Fibroblast of lung (primary cell): Measurements from ENCODE around the gene RYR1. TPM values are rescaled to one million over a fixed set of nuclear protein-coding genes. Genes with fewer than 3 reads are reported as not detected.
A peak's percentile ranks its signal among the peaks of the same experiment; 100 is the strongest.

Experiments
- DNase-seq, 2 donors: peaks; one replicate each; pipeline versions ENCODE4 v3.0.0 to v3.0.0-alpha.2; 2010; ENCODE audit warnings: low read depth in 2 of 2
- H2AFZ ChIP-seq: 2 replicates; pipeline ENCODE4 v1.5.1; 2012; ENCODE audit warnings: low read length, control low read depth, inconsistent platforms
- H3K27ac ChIP-seq: 2 replicates; pipeline ENCODE4 v1.5.1; 2011; ENCODE audit warnings: low read length, control low read depth; ENCODE audit not compliant: insufficient read depth
- H3K27me3 ChIP-seq: 2 replicates; pipeline ENCODE4 v1.5.1; 2011; ENCODE audit warnings: mild to moderate bottlenecking, low read length; ENCODE audit not compliant: control insufficient read depth, insufficient read depth
- H3K36me3 ChIP-seq: 2 replicates; pipeline ENCODE4 v1.5.1; 2011; ENCODE audit warnings: low read length; ENCODE audit not compliant: control insufficient read depth, insufficient read depth
- H3K4me1 ChIP-seq: 2 replicates; pipeline ENCODE4 v1.5.1; 2011; ENCODE audit warnings: low read length; ENCODE audit not compliant: control insufficient read depth, insufficient read depth; ENCODE audit errors: extremely low read depth
- H3K4me2 ChIP-seq: 2 replicates; pipeline ENCODE4 v1.5.1; 2011; ENCODE audit warnings: low read length, control low read depth; ENCODE audit not compliant: insufficient read depth; ENCODE audit errors: extremely low read depth
- H3K4me3 ChIP-seq, 4 experiments: fragments of 200-600 bp in 1 of 4; sonication (generic) in 1 of 4; replicated peaks in 1 of 4; 2 replicates each; pipeline ENCODE4 v1.5.1; 2011 to 2016; ENCODE audit warnings: low read length in 4 of 4, low read depth in 3 of 4, mild to moderate bottlenecking in 3 of 4, control low read depth in 2 of 4, inconsistent platforms in 1 of 4, mixed read lengths in 1 of 4; ENCODE audit not compliant: insufficient read depth in 1 of 4; ENCODE audit errors: control extremely low read depth in 1 of 4
- H3K79me2 ChIP-seq: 2 replicates; pipeline ENCODE4 v1.5.1; 2012; ENCODE audit warnings: mild to moderate bottlenecking, low read length, inconsistent platforms; ENCODE audit not compliant: control insufficient read depth, insufficient read depth
- H3K9ac ChIP-seq: 2 replicates; pipeline ENCODE4 v1.5.1; 2011; ENCODE audit warnings: mild to moderate bottlenecking, low read length, control low read depth; ENCODE audit not compliant: insufficient read depth
- H3K9me3 ChIP-seq: 2 replicates; pipeline ENCODE4 v1.5.1; 2012; ENCODE audit warnings: low read depth, low read length; ENCODE audit not compliant: control insufficient read depth, insufficient read depth
- H4K20me1 ChIP-seq: 2 replicates; pipeline ENCODE4 v1.5.1; 2011; ENCODE audit warnings: low read length; ENCODE audit not compliant: control insufficient read depth, insufficient read depth; ENCODE audit errors: extremely low read depth
- CTCF ChIP-seq, 2 donors: IDR thresholded peaks in 1 of 2; conservative IDR thresholded peaks in 1 of 2; 1 replicate in 1 of 2; 2 replicates in 1 of 2; pipeline ENCODE4 v1.5.1; 2011 to 2012; ENCODE audit warnings: low read length in 2 of 2, control low read depth in 1 of 2, inconsistent platforms in 1 of 2, low read depth in 1 of 2, mild to moderate bottlenecking in 1 of 2
- EZH2 ChIP-seq: IDR thresholded peaks from 2 replicates; pipeline ENCODE4 v1.5.1; 2012; ENCODE audit warnings: low read length, control low read depth, mild to moderate bottlenecking; ENCODE audit errors: missing control alignments
- polyA plus RNA-seq, 2 donors: library from polyadenylated mRNA; depleted of rRNA in 1 of 2; stranded (reverse) in 1 of 2; unstranded in 1 of 2; fragments of >200 nt; gene quantifications; 2 replicates each; pipeline ENCODE4 v1.2.1, GENCODE V29; 2011 to 2012; ENCODE audit warnings: missing spikeins in 1 of 2
- total RNA-seq: library from RNA; depleted of rRNA; stranded (reverse); fragments of >200 nt; gene quantifications from 2 replicates; pipeline ENCODE4 v1.2.1, GENCODE V29; 2014

Gene RYR1
- total and polyA plus RNA-seq, 2 donors (not counting 1 experiment from before 2014, with no cell fraction given), result under 0.01 TPM

GRCh38 chr19:38400361-38400760, 33.1 kb upstream of the RYR1 start:
- Histone ChIP-seq H3K4me1 (no peaks in the 10 kb centered on the region), H2AFZ (no peak overlapping the region), H3K36me3 (peaks cover 2% of the 10 kb centered on the region), H3K9me3 (no peaks in the 10 kb centered on the region), H3K27me3 (no peaks in the 10 kb centered on the region), H3K9ac (no peak overlapping the region), H3K79me2 (no peaks in the 10 kb centered on the region), H3K4me3 (no peak overlapping the region), H3K27ac (no peak overlapping the region), H3K4me2 (no peak overlapping the region), H4K20me1 (no peaks in the 10 kb centered on the region)
- TF ChIP-seq EZH2 (no peak), CTCF (conservative IDR thresholded peaks at IDR 0.05 in 1 of 2, IDR thresholded peaks at IDR 0.05 in 1 of 2; ENCODE audit: low read depth in 1 of 2, low read length in 2 of 2) (no peak)
- DNase-seq, result peak in 1 of 2 donors; percentile 44

- Histone ChIP-seq H3K4me1 (no peaks in the 10 kb centered on the region), H3K9ac (no peak overlapping the region), H4K20me1 (no peaks in the 10 kb centered on the region), H3K4me3 (no peak overlapping the region), H2AFZ (no peak overlapping the region), H3K79me2 (no peaks in the 10 kb centered on the region), H3K36me3 (peaks cover 2% of the 10 kb centered on the region), H3K27ac (no peak overlapping the region), H3K9me3 (no peaks in the 10 kb centered on the region), H3K27me3 (no peaks in the 10 kb centered on the region), H3K4me2 (no peak overlapping the region)
- TF ChIP-seq CTCF (conservative IDR thresholded peaks at IDR 0.05 in 1 of 2, IDR thresholded peaks at IDR 0.05 in 1 of 2; ENCODE audit: low read depth in 1 of 2, low read length in 2 of 2) (no peak), EZH2 (no peak)
- DNase-seq, result peak in 1 of 2 donors; percentile 53
These were observed 32.3 kb upstream of the RYR1 start for GRCh38 chr19:38401148-38401547.

- Histone ChIP-seq H3K79me2 (no peaks in the 10 kb centered on the region), H3K4me3 (peak overlapping the region; percentile 41 to 55 (median 45)), H2AFZ (peak overlapping the region; percentile 78), H3K27ac (no peak overlapping the region), H3K9ac (no peak overlapping the region), H3K9me3 (no peaks in the 10 kb centered on the region), H3K4me1 (no peaks in the 10 kb centered on the region), H3K4me2 (peak overlapping the region; percentile 88), H4K20me1 (no peaks in the 10 kb centered on the region), H3K27me3 (no peaks in the 10 kb centered on the region), H3K36me3 (peaks cover 2% of the 10 kb centered on the region)
- DNase-seq, result no peak
- TF ChIP-seq CTCF (conservative IDR thresholded peaks at IDR 0.05 in 1 of 2, IDR thresholded peaks at IDR 0.05 in 1 of 2; ENCODE audit: low read depth in 1 of 2, low read length in 2 of 2), result no peak
- no peak for TF ChIP-seq EZH2
These were observed 30.9 kb upstream of the RYR1 start for GRCh38 chr19:38402623-38402966.
